Measurements from ENCODE around the gene CCDC134. TPM values are rescaled to one million over a fixed set of nuclear protein-coding genes. Genes with fewer than 3 reads are reported as not detected.

The CCDC134 gene
- total and polyA plus RNA-seq, 9 of the 15 experiments (the other 6 are each of a cell fraction or from before 2014, with no cell fraction given) = 0.56 to 11.9 (median 5.3) TPM

GRCh38 chr22:41800348-41801146 lies at the start of gene CCDC134 (continued):
- TF ChIP-seq, protein P1, sequence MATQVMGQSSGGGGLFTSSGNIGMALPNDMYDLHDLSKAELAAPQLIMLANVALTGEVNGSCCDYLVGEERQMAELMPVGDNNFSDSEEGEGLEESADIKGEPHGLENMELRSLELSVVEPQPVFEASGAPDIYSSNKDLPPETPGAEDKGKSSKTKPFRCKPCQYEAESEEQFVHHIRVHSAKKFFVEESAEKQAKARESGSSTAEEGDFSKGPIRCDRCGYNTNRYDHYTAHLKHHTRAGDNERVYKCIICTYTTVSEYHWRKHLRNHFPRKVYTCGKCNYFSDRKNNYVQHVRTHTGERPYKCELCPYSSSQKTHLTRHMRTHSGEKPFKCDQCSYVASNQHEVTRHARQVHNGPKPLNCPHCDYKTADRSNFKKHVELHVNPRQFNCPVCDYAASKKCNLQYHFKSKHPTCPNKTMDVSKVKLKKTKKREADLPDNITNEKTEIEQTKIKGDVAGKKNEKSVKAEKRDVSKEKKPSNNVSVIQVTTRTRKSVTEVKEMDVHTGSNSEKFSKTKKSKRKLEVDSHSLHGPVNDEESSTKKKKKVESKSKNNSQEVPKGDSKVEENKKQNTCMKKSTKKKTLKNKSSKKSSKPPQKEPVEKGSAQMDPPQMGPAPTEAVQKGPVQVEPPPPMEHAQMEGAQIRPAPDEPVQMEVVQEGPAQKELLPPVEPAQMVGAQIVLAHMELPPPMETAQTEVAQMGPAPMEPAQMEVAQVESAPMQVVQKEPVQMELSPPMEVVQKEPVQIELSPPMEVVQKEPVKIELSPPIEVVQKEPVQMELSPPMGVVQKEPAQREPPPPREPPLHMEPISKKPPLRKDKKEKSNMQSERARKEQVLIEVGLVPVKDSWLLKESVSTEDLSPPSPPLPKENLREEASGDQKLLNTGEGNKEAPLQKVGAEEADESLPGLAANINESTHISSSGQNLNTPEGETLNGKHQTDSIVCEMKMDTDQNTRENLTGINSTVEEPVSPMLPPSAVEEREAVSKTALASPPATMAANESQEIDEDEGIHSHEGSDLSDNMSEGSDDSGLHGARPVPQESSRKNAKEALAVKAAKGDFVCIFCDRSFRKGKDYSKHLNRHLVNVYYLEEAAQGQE (IDR thresholded peaks at IDR 0.05; ENCODE audit: borderline replicate concordance) = no peak
- TF ChIP-seq, protein P1 (CRISPR knock-in tag; IDR thresholded peaks at IDR 0.05; ENCODE audit: low read depth) = no peak
- TF ChIP-seq PTRF (tag; IDR thresholded peaks at IDR 0.05) (no peak), NFRKB (IDR thresholded peaks at IDR 0.05; ENCODE audit: low read depth) (no peak), TAF15 (IDR thresholded peaks at IDR 0.05; ENCODE audit: low read depth, low read length) (no peak), NELFE (IDR thresholded peaks at IDR 0.05; ENCODE audit: insufficient read depth, insufficient read length) (no peak), ZNF354B (CRISPR knock-in tag; IDR thresholded peaks at IDR 0.05) (no peak)
- TF ChIP-seq, protein P2, sequence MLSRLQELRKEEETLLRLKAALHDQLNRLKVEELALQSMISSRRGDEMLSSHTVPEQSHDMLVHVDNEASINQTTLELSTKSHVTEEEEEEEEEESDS (CRISPR knock-in tag; IDR thresholded peaks at IDR 0.05) = no peak
- TF ChIP-seq, protein P3, sequence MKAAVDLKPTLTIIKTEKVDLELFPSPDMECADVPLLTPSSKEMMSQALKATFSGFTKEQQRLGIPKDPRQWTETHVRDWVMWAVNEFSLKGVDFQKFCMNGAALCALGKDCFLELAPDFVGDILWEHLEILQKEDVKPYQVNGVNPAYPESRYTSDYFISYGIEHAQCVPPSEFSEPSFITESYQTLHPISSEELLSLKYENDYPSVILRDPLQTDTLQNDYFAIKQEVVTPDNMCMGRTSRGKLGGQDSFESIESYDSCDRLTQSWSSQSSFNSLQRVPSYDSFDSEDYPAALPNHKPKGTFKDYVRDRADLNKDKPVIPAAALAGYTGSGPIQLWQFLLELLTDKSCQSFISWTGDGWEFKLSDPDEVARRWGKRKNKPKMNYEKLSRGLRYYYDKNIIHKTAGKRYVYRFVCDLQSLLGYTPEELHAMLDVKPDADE (conservative IDR thresholded peaks at IDR 0.05; ENCODE audit: control insufficient read depth, low read depth, low read length) = no peak
- TF ChIP-seq, protein P4, sequence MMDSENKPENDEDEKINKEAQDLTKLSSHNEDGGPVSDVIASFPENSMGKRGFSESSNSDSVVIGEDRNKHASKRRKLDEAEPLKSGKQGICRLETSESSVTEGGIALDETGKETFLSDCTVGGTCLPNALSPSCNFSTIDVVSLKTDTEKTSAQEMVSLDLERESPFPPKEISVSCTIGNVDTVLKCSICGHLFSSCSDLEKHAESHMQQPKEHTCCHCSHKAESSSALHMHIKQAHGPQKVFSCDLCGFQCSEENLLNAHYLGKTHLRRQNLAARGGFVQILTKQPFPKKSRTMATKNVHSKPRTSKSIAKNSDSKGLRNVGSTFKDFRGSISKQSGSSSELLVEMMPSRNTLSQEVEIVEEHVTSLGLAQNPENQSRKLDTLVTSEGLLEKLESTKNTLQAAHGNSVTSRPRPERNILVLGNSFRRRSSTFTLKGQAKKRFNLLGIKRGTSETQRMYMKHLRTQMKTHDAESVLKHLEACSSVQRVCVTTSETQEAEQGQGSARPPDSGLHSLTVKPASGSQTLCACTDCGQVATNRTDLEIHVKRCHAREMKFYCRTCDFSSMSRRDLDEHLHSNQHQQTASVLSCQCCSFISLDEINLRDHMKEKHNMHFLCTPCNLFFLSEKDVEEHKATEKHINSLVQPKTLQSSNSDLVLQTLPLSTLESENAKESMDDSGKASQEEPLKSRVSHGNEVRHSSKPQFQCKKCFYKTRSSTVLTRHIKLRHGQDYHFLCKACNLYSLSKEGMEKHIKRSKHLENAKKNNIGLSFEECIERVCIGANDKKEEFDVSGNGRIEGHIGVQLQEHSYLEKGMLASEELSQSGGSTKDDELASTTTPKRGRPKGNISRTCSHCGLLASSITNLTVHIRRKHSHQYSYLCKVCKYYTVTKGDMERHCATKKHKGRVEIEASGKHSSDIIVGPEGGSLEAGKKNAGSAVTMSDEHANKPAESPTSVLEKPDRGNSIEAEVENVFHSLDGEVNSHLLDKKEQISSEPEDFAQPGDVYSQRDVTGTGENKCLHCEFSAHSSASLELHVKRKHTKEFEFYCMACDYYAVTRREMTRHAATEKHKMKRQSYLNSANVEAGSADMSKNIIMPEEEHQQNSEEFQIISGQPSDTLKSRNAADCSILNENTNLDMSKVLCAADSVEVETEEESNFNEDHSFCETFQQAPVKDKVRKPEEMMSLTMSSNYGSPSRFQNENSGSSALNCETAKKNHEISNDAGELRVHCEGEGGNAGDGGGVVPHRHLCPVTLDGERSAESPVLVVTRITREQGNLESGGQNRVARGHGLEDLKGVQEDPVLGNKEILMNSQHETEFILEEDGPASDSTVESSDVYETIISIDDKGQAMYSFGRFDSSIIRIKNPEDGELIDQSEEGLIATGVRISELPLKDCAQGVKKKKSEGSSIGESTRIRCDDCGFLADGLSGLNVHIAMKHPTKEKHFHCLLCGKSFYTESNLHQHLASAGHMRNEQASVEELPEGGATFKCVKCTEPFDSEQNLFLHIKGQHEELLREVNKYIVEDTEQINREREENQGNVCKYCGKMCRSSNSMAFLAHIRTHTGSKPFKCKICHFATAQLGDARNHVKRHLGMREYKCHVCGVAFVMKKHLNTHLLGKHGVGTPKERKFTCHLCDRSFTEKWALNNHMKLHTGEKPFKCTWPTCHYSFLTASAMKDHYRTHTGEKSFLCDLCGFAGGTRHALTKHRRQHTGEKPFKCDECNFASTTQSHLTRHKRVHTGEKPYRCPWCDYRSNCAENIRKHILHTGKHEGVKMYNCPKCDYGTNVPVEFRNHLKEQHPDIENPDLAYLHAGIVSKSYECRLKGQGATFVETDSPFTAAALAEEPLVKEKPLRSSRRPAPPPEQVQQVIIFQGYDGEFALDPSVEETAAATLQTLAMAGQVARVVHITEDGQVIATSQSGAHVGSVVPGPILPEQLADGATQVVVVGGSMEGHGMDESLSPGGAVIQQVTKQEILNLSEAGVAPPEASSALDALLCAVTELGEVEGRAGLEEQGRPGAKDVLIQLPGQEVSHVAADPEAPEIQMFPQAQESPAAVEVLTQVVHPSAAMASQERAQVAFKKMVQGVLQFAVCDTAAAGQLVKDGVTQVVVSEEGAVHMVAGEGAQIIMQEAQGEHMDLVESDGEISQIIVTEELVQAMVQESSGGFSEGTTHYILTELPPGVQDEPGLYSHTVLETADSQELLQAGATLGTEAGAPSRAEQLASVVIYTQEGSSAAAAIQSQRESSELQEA (IDR thresholded peaks at IDR 0.05; ENCODE audit: low read depth) = no peak

Data from K562 (cell line).